ENCODE measurements around the gene PTPN2. TPM values are rescaled to one million over a fixed set of nuclear protein-coding genes. Genes with fewer than 3 reads are reported as not detected.

PTPN2 gene
- total RNA-seq, 2 experiments from 2014 or later: 54.9 to 69.7 TPM

GRCh38 chr18:12754511-12754910 is 129.5 kb downstream of the PTPN2 start:
- no peak overlapping the region for H3K4me3 ChIP-seq (ENCODE audit: low read depth, low read length, poor library complexity, severe bottlenecking)
- no peaks in the 10 kb centered on the region for H3K9me2 ChIP-seq (ENCODE audit: insufficient read depth, low read length)
- H3K9me3 ChIP-seq (ENCODE audit: low read length): no peaks in the 10 kb centered on the region
- BruUV-seq (replicated peaks): no TSS peak
- no peak overlapping the region for H3K27ac ChIP-seq (ENCODE audit: low read depth, low read length, poor library complexity, severe bottlenecking)
- H3K4me1 ChIP-seq (ENCODE audit: insufficient read depth, low read length, poor library complexity, severe bottlenecking): peaks cover 22% of the 10 kb centered on the region
- H4K20me1 ChIP-seq (ENCODE audit: insufficient read depth, low read length): no peaks in the 10 kb centered on the region
- CTCF ChIA-PET (ENCODE audit: unreplicated experiment): no interaction called here
- no peaks in the 10 kb centered on the region for H3K36me3 ChIP-seq (ENCODE audit: insufficient read depth, low read length)
- TF ChIP-seq, protein P1, sequence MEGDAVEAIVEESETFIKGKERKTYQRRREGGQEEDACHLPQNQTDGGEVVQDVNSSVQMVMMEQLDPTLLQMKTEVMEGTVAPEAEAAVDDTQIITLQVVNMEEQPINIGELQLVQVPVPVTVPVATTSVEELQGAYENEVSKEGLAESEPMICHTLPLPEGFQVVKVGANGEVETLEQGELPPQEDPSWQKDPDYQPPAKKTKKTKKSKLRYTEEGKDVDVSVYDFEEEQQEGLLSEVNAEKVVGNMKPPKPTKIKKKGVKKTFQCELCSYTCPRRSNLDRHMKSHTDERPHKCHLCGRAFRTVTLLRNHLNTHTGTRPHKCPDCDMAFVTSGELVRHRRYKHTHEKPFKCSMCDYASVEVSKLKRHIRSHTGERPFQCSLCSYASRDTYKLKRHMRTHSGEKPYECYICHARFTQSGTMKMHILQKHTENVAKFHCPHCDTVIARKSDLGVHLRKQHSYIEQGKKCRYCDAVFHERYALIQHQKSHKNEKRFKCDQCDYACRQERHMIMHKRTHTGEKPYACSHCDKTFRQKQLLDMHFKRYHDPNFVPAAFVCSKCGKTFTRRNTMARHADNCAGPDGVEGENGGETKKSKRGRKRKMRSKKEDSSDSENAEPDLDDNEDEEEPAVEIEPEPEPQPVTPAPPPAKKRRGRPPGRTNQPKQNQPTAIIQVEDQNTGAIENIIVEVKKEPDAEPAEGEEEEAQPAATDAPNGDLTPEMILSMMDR (conservative IDR thresholded peaks at IDR 0.05; ENCODE audit: low read length): no peak
- TF ChIP-seq EZH2phosphoT487 (IDR thresholded peaks at IDR 0.05; ENCODE audit: borderline replicate concordance, low read depth, low read length): no peak
- H2AFZ ChIP-seq (ENCODE audit: low read length): no peak overlapping the region
- DNase-seq (ENCODE audit: low spot score): no peak
- no peaks in the 10 kb centered on the region for H3K79me2 ChIP-seq (ENCODE audit: insufficient read depth, low read depth, low read length)
- no peak overlapping the region for H3K4me2 ChIP-seq (ENCODE audit: low read length)
- POLR2A ChIA-PET: no interaction called here
- intact Hi-C loops (cut with micrococcal nuclease; ENCODE audit: unreplicated experiment): loop anchor here (5.0 kb wide), 1 partner anchor 83 kb away; no protein-coding TSS in a partner anchor

DNA sequence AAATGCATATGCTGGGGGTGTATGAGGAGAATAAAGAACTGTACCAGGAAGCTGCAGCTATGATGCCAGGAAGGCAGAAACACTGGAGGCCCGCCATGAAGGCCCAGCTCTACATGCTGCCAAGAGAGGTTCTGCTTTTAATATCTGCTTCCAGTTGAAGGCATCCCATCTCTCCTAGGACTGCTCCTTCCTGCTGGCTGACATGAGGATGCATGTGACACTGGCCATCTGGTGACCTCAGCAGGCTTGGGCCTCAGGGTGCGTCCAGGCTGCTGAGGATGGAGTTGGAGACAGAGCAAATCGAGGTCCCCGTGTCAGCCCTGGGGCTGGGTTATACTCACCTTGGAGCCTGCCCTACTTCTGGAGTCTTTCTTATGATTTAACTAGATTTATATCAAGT is 132.1 kb downstream of the PTPN2 start:
- intact Hi-C loops (cut with micrococcal nuclease; ENCODE audit: unreplicated experiment): loop anchor here (5.0 kb wide), 1 partner anchor 85 kb away; no protein-coding TSS in a partner anchor
- CTCF ChIA-PET (ENCODE audit: unreplicated experiment): no interaction called here
- Histone ChIP-seq H3K27ac (ENCODE audit: low read depth, low read length, poor library complexity, severe bottlenecking) (no peak overlapping the region), H3K9me2 (ENCODE audit: insufficient read depth, low read length) (no peaks in the 10 kb centered on the region), H4K20me1 (ENCODE audit: insufficient read depth, low read length) (no peaks in the 10 kb centered on the region), H3K9me3 (ENCODE audit: low read length) (no peaks in the 10 kb centered on the region), H3K79me2 (ENCODE audit: insufficient read depth, low read depth, low read length) (no peaks in the 10 kb centered on the region), H3K36me3 (ENCODE audit: insufficient read depth, low read length) (no peaks in the 10 kb centered on the region), H3K4me3 (ENCODE audit: low read depth, low read length, poor library complexity, severe bottlenecking) (no peak overlapping the region), H3K4me2 (ENCODE audit: low read length) (no peak overlapping the region), H3K4me1 (ENCODE audit: insufficient read depth, low read length, poor library complexity, severe bottlenecking) (peaks cover 31% of the 10 kb centered on the region), H2AFZ (ENCODE audit: low read length) (no peak overlapping the region)
- POLR2A ChIA-PET: interaction anchor here (1.0 to 1.3 kb wide), 2 partner anchors 10 kb away, joined by 3 to 4 read pairs; no protein-coding TSS in a partner anchor
- BruUV-seq (replicated peaks): no TSS peak
- TF ChIP-seq EZH2phosphoT487 (IDR thresholded peaks at IDR 0.05; ENCODE audit: borderline replicate concordance, low read depth, low read length): no peak
- TF ChIP-seq, protein P1 (conservative IDR thresholded peaks at IDR 0.05; ENCODE audit: low read length): no peak
- DNase-seq (ENCODE audit: low spot score): no peak

GRCh38 chr18:12751503-12751884 is 132.5 kb downstream of the PTPN2 start:
- no peak overlapping the region for H3K27ac ChIP-seq (ENCODE audit: low read depth, low read length, poor library complexity, severe bottlenecking)
- no peaks in the 10 kb centered on the region for H4K20me1 ChIP-seq (ENCODE audit: insufficient read depth, low read length)
- POLR2A ChIA-PET: interaction anchor here (1.3 kb wide), 1 partner anchor 10 kb away, joined by 3 read pairs; no protein-coding TSS in a partner anchor
- BruUV-seq (replicated peaks): no TSS peak
- no peak overlapping the region for H2AFZ ChIP-seq (ENCODE audit: low read length)
- H3K4me2 ChIP-seq (ENCODE audit: low read length): no peak overlapping the region
- TF ChIP-seq EZH2phosphoT487 (IDR thresholded peaks at IDR 0.05; ENCODE audit: borderline replicate concordance, low read depth, low read length): no peak
- TF ChIP-seq, protein P1 (conservative IDR thresholded peaks at IDR 0.05; ENCODE audit: low read length): no peak
- no peaks in the 10 kb centered on the region for H3K9me3 ChIP-seq (ENCODE audit: low read length)
- H3K4me1 ChIP-seq (ENCODE audit: insufficient read depth, low read length, poor library complexity, severe bottlenecking): peaks cover 31% of the 10 kb centered on the region
- DNase-seq (ENCODE audit: low spot score): no peak
- intact Hi-C loops (cut with micrococcal nuclease; ENCODE audit: unreplicated experiment): loop anchor here (5.0 kb wide), 1 partner anchor 86 kb away; no protein-coding TSS in a partner anchor
- H3K36me3 ChIP-seq (ENCODE audit: insufficient read depth, low read length): no peaks in the 10 kb centered on the region
- no peaks in the 10 kb centered on the region for H3K9me2 ChIP-seq (ENCODE audit: insufficient read depth, low read length)
- CTCF ChIA-PET (ENCODE audit: unreplicated experiment): no interaction called here
- no peaks in the 10 kb centered on the region for H3K79me2 ChIP-seq (ENCODE audit: insufficient read depth, low read depth, low read length)
- H3K4me3 ChIP-seq (ENCODE audit: low read depth, low read length, poor library complexity, severe bottlenecking): no peak overlapping the region
